Head of caudate nucleus (tissue), 42 donors: ENCODE measurements around the gene DIDO1.
"Not testable (repeated sequence)": the region's sequence is repeated elsewhere in the genome, so short reads cannot be mapped to it uniquely, and the experiment has no call there.

ENCODE experiments used
- DNase-seq, 42 donors: peaks; one replicate each; pipeline versions ENCODE4 v3.0.0 to v3.0.0-alpha.2; 2020 to 2021; ENCODE audit warnings: mixed read lengths in 7 of 42
- intact Hi-C: fragments of 100-400 bp; cut with DNase I; formaldehyde crosslinking; loops from one replicate; pipeline ENCODE4 v1.15.0; 2022

DIDO1 gene

GRCh38 chr20:62852196-62852595 lies 74.1 kb downstream of the DIDO1 start:
- DNase-seq, result no peak
- intact Hi-C loops, result no loop called here

GRCh38 chr20:62850333-62850974 lies 75.9 kb downstream of the DIDO1 start:
- intact Hi-C loops, result no loop called here
- DNase-seq, result peak; percentile 70 to 94 (median 88)

- intact Hi-C loops, result no loop called here
- no peak for DNase-seq
Observed at GRCh38 chr20:62849431-62849830, 76.9 kb downstream of the DIDO1 start.

GRCh38 chr20:62848917-62849316 lies 77.4 kb downstream of the DIDO1 start:
- intact Hi-C loops, DNase-seq: not testable (repeated sequence)

- no peak for DNase-seq
- intact Hi-C loops, result no loop called here
Observed at GRCh38 chr20:62846166-62846890, 80.0 kb downstream of the DIDO1 start.

GRCh38 chr20:62845416-62846160 lies 80.7 kb downstream of the DIDO1 start:
- no peak for DNase-seq
- intact Hi-C loops, result no loop called here

GRCh38 chr20:62844182-62844581 lies 82.1 kb downstream of the DIDO1 start:
- DNase-seq, result no peak
- intact Hi-C loops, result no loop called here

GRCh38 chr20:62843656-62844055 lies 82.6 kb downstream of the DIDO1 start:
- DNase-seq, result peak in 1 of 42 donors; percentile 14
- intact Hi-C loops, result no loop called here

- intact Hi-C loops, result no loop called here
- DNase-seq, result no peak
Observed at GRCh38 chr20:62841705-62842212, 84.5 kb downstream of the DIDO1 start.

- intact Hi-C loops, result no loop called here
- no peak for DNase-seq
Observed at GRCh38 chr20:62840244-62841197, 85.8 kb downstream of the DIDO1 start.

- no peak for DNase-seq
- intact Hi-C loops, result no loop called here
Observed at GRCh38 chr20:62839816-62840215, 86.5 kb downstream of the DIDO1 start.

GRCh38 chr20:62839261-62839660 lies 87.0 kb downstream of the DIDO1 start:
- intact Hi-C loops, result no loop called here
- no peak for DNase-seq

- intact Hi-C loops, result no loop called here
- peak in 1 of 42 donors; percentile 29 for DNase-seq
Observed at GRCh38 chr20:62838128-62838891, 88.0 kb downstream of the DIDO1 start.

GRCh38 chr20:62837790-62838127 lies 88.5 kb downstream of the DIDO1 start:
- intact Hi-C loops, result no loop called here
- no peak for DNase-seq

GRCh38 chr20:62836967-62837490 lies 89.3 kb downstream of the DIDO1 start:
- no peak for DNase-seq
- intact Hi-C loops, result no loop called here

GRCh38 chr20:62835931-62836861 lies 90.1 kb downstream of the DIDO1 start:
- intact Hi-C loops, result no loop called here
- peak in 33 of 42 donors; percentile 43 to 84 (median 60) for DNase-seq
